ENCODE measurements around the gene TRPM4.
"Not testable (repeated sequence)": the region's sequence is repeated elsewhere in the genome, so short reads cannot be mapped to it uniquely, and the experiment has no call there.

Gene TRPM4

DNA sequence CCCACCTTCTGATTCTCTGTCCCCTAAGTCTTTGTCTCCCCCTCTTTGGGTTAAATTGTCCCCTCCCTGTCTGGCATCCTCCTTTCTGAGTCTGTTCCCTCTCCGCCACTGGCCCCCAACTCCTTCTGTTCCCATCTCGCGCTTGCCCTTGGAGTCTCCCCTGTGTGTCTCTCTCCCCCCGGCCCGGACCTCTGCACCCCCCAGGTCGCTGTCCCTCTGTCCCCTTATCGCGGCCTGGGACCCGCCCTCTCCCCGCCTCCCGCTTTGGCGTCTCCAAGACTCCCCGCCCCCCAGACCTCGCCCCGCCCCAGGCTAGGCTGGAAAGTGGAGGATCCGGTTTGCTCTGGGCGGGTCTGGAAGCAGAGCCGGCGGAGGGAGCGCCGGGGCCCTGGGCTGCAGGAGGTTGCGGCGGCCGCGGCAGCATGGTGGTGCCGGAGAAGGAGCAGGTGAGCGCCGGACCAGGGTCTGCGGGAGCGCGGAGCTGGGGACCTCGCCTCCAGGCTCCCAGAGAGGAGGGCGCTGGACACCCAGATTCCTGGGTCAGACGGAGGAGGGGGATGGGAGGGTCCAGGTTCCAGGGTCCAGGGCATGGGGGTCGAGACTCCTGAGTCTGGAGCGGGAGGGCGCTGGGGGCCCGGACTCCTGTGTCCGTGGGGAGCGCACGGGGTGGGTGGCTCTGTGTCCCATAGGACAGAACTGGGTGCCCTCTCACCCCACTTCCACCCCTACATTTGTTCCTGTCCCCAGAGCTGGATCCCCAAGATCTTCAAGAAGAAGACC, at the start of gene TRPM4:
Gene TRPM4, plus strand, starts transcription at position 348 of the 780 bp plus-strand sequence. Its CDS starts 75 bp downstream, at position 423.
- no peak for DNase-seq (ENCODE audit: low read depth)

DNA sequence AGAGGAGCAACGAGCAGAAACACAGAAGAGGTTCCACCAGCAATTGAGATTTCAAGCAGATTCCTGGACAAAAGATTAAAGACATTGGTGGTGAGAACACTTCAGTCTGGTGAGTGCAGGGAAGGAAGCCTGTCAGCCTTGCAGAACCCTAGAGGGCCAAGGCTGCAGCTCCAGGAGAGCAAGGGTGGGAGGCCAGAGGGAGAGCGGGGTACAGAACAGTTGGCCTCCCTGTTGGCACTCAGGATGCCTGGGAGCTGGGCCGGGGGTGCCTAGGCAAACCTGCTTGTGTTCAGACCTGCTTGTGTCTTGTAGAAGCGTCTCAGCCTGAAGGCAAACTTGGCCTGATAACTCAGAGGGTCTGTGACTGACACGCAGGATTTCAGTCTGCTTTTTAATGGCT, 48.5 kb upstream of the TRPM4 start:
- no peak for DNase-seq (ENCODE audit: low read depth)

DNA sequence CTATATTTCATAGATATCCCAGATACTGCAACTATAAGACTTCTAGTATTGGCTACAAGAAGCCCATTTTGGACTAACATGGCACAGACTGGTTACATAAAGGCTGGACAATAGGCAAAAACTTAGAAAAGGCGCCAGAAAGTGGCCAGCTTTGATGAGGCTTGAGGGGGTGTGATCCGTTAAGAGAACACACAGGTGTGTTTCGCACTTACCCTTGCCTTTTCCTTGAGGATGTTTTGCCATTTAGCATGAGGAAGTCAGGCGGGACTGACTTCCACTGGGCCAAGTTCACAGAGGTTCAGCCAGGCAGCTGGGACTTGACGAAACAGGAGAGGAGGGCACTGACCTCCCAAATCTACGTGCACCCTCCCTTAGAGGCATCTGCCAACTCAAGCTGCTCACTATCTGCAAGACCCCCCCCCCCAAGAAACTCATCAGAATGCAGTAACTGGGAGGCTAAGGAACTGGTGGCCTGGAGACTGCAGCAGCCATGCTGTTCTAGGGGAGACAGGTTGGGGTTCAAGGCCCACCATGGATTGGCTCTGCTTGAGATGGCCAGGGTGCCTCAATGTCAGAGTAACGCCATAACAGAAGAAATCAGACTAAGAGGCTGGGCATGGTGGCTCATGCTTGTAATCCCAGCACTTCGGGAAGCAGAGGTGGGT, 47.9 kb upstream of the TRPM4 start:
- no peak for DNase-seq (ENCODE audit: low read depth)

DNA sequence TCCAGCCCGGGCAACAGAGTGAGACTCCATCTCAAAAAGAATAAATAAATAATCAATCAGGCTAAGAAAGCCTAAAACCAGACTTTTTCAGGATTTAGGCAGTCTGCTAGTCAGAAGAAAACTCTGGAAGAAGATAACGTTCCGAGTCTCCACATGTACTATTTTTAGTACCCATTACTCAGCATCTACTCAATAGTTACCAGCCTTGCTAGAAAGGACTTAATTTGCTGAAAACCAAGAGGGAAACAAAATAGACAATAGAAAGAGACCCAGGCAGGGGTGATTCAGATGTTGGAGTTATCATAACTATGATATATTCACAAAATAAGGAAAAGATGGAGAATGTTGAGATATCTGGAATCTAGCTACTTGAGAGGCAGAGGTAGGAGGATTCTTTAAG, 47.0 kb upstream of the TRPM4 start:
- DNase-seq (ENCODE audit: low read depth): no peak

DNA sequence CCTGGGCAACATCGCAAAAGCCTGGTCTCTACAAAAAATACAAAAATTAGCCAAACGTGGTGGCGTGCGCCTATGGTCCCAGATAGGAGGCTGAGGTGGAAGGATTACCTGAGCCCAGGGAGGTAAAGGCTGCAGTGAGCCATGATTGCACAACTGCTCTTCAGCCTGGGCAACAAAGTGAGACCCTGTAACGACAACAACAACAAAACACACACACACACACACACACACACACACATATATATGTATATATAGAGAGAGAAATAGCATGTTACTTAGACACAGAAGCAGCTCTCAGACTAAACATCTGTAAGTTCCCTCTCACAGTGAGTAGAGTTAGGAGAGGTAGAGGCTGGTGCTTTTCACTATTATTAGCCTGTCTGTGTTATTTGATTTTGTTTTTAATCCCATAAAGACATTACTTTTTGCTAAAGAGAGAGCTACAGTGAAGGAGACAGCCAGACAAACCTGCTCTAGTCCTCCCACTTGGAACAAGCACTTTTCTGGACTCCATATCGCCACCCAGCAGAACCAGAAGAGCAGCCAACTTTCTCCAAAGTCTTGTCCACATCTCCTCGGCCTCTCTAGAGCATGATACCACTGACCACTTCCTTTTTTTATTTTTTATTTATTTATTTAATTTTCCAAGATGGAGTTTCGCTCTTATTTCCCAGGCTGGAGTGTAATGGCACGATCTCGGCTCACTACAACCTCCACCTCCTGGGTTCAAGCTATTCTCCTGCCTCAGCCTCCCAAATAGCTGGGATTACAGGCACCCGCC, 46.2 kb upstream of the TRPM4 start:
- no peak for DNase-seq (ENCODE audit: low read depth)

DNA sequence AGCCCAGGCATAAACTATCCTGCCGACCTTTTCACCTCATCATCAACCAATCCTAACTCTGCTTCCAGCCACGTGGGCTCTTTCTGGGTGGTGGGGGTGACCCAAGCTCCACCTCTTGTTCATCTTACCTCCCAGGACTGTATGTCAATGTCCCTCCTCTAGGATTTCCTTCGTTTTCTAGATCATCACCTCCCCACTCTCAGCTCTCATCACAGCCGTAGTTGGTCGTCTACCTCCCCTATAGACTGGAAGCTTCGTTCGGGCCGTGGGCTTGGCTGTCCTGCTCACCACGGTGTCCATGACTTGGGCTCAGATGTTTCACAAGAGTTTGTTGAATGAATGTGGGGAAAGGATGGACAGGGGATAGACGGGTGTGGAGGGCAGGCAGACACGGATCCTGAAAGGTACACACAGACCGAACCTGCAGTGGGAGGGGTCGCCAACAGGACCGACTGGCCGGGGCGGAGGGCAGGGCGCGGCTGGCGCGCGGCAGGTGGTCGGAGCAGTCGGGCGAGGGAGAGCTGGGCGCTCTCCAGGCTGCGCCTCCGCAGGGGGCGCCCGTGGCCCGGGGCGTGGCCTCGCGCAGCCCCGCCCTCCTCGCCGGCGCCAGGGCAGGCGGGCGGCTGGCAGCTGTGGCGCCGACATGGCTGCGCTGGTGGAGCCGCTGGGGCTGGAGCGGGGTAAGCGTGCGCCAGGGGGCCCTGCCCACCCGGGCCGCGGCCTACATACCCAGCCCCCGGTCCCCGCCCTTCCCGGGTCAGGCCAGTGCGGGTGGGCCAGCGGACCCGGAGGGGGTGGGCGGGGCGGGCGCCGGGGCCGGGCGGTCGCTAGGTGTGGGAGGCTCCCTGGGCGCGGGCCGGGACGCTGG, 43.6 kb upstream of the TRPM4 start, which contains the start of gene LIN7B:
Gene LIN7B, plus strand, starts transcription at position 609 of the 868 bp plus-strand sequence. Its CDS starts 35 bp downstream, at position 644.
- DNase-seq (ENCODE audit: low read depth): no peak

DNA sequence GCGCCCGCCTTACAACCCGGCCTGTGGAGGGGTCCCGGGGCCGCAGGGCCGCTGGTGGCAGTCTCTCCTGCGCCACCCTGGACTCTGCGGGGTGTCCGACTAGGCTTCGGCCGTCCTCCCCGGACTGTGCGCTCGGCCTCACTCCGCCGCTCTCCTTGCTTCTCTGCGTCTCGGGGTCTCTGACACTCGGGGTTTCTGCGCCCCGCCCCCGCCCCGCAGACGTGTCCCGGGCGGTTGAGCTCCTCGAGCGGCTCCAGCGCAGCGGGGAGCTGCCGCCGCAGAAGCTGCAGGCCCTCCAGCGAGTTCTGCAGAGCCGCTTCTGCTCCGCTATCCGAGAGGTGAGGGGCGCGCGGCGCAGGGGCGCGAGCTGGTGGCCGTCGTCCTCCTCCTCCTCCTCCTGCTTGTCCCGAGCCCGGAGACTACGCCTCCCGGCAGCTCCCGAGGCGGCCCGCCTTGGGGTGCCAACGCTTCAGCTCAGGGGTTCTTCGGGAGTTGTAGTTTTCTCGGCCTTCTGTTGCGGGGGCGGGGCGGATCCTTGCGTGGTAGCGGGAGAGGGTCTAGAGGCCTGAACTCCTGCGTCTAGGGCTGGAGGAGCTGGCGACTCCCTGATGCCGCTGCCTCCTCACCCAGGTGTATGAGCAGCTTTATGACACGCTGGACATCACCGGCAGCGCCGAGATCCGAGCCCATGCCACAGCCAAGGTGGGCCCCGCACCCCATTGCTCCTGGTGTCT, 42.8 kb upstream of the TRPM4 start:
- DNase-seq (ENCODE audit: low read depth): no peak

DNA sequence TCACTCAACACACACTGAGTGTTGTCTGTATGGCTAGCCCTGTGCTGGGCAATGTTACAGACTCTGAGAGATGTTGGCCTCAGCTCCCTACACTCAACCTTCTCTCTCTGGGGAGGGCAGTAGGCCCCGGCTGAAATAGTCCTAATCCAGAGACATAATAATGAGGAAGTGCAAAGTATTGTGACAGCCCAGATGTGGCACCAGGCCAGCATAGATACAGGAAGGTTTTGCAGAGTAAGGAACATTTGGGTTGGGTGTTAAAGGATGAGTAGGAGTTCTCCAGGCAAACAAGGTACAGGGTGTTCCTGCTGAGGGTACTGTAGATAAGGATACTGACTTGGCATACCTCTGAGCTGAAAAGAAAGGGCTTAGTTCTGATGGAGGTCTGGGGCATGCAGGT, 41.0 kb upstream of the TRPM4 start:
- no peak for DNase-seq (ENCODE audit: low read depth)

DNA sequence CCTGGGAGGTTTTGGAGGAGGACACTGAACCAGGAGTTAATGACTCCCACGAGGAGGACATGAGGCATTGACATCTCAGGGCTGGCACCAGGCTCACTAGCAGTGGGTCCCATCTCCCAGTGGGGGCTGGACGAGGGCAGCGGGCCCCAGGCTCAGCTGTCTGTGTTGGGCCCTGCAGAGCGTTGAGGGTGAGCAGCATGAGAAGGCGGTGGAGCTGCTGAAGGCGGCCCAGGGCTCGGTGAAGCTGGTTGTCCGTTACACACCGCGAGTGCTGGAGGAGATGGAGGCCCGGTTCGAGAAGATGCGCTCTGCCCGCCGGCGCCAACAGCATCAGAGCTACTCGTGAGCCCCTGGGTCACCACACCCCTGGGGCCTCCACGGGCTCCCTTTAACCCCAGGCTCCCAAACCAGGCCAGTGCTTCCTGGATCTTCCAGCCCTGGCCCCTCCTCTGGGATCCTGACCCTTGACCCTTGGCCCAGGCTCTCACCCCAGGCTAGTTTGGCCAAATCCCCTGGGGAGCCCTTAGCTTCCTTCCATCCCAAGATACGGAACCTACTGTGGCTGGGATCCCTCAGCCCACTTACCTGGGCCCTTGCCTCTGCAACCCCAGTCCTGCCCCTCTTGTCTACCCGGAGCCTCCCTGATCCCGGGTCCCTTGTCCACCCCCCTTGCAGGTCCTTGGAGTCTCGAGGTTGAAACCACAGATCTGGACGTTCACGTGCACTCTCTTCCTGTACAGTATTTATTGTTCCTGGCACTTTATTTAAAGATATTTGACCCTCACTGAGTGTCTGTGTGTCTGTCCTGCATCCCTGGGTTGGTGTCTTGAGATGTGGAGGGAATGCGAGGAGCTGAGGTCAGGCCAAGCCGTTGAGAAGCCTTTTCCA, 39.7 kb upstream of the TRPM4 start:
- DNase-seq (ENCODE audit: low read depth): no peak

DNA sequence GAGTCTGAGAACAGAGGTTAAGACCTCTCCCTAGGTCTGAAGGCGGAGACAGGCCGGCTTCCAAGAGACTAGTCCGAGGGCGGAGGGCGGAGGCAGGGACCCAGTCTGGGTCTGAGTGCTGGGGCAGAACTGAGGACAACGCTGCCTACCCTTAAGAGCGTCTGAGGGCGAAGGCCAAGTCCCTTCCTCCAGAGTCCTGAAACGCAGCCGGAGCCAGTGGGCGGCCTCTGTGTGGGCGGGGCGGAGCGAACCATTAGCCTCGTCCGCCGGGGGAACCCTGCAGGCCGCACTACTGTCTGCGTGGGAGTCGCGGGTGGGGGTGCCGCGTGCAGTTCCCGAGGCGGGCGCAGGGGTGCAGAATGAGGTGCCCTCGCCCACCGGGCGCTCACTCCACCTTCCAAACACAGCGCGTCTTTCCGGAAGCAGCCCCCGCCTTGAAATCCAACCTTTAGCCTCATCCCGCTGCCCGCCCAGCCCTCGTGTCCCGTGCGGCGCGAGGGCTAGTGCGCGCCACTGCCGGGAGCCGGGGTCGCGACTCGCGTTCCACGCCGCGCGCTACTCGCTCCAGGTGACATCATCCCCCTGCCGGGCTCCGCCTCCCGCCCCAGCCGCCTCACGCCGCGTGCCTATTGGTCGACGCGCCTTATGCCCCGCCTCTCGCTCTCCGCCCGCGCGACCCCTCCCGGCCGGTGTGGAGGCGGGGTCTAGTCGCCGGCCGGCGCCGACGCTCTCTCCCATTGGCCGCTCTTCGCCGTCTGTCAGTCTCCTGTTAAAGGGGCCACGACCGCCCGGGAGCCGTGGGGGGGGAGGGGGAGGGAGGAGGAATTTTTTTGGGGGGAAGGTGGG, 38.8 kb upstream of the TRPM4 start, which contains the start of gene C19orf73:
Gene C19orf73, minus strand, starts transcription at position 579 of the 846 bp plus-strand sequence. Its CDS starts 121 bp downstream, at position 458.
- peak; percentile 67 for DNase-seq (ENCODE audit: low read depth)

DNA sequence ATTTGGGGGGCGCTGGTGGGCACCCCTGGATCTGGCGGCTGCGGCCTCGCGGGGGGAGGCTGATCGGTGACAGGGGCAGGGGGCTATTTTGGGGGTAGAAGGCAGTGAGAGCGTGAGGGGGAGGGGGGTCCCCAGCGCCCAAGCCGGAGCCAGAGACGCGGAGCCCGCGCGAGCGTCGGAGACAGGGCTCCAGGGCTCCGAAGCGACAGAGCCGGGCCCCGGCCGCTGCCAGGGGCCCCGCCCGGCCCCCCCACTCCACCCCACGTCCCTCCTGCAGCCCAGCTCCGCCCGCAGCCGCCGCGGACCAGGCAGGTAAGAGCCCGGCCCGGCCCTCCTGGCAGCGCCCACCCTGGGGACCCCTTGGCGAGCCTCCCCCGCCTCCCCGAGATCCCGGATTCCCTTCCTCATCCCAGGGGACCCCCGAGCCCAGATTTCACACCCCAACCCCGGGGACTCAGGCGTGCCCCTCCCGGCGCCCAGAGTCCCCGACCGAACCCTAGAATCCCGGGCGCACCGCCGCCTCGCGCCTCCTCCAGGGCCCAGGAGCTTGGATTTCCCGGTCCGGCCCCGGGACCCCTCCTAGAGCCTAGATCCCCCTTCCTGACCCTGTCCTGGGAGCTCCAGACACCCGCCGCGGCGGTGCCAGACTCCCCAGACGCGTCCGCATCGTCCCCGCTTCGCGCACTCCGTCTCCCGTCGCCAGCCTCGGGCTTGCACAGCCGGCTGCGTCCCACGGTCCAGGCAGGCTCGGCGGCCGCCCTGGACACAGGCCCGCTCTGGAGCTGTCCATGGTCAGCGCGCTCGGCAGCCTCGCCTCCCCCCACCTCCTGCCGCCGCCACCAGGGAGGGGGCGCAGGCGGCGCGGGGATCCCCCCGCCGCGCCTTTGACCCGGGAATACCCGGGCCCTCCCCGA, 37.9 kb upstream of the TRPM4 start, which contains the start of gene PPFIA3:
Gene PPFIA3, plus strand, starts transcription at position 134 of the 914 bp plus-strand sequence. CDS start 8,330 bp downstream, outside the sequence.
- DNase-seq (ENCODE audit: low read depth): no peak

DNA sequence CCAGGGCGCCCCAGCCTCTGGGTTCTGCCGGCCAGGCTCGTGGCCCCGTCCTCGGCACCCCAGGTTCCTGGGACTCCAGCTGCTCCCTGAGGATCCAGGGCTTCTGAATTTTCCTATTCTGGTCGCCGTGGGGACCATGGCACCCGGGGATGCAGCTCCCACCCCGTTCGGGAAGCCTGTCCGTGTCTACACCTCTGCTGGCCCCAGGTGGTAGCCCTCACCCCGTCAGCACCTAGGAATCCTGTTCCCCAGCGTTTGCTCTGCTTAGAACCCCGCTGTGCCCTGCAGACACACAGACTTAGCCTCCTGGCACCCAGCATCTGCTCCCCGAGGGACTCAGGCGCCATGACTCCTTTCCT, 37.3 kb upstream of the TRPM4 start:
- no peak for DNase-seq (ENCODE audit: low read depth)

DNA sequence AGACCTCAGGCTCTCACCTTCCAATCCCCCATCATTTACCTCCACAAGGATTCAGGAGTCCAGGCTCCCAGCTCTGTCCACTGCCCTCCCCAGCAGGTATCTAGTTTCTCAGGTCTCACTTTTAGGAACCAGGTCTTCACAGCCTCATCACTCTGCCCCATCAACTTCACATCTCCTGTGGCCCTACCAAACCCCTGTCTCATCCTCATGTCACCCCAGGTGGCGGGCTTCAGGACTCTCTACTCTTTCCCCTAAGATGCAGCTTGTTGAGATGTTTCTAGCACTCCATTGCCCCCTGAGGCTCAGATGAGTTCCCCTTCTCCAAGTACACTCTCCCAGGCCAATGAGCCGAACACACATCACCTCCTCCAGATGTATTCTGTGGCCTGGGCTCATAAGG, 36.7 kb upstream of the TRPM4 start:
- no peak for DNase-seq (ENCODE audit: low read depth)

DNA sequence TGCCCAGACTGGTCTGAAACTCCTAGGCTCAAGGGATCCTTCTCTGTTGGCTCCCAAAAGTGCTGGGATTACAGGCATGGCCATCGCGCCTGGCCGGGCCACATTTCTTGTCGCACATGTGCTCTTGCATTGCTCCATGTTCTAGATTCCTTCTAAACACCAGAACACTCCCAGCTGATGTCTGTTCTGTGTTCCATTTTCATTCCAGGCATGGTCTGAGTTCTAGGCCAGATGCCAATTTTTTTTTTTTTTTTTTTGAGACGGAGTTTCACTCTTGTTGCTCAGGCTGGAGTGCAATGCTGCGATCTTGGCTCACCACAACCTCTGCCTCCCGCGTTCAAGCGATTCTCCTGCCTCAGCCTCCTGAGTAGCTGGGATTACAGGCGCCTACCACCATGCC, 35.8 kb upstream of the TRPM4 start:
- not testable (repeated sequence) for DNase-seq (ENCODE audit: low read depth)

DNA sequence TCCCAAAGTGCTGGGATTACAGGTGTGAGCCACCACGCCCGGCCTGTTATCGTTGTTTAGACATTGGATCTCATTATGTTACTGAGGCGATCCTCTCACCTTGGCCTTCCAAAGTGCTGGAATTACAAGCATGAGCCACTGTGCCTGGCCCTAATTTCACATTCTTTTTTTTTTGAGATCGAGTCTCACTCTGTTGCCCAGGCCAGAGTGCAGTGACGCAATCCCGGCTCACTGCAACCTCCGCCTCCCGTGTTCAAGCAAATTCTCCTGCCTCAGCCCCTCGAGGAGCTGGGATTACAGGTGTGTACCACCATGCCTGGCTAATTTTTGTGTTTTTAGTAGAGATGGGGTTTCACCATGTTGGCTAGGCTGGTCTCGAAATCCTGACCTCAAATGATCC, 34.3 kb upstream of the TRPM4 start:
- DNase-seq (ENCODE audit: low read depth): not testable (repeated sequence)

DNA sequence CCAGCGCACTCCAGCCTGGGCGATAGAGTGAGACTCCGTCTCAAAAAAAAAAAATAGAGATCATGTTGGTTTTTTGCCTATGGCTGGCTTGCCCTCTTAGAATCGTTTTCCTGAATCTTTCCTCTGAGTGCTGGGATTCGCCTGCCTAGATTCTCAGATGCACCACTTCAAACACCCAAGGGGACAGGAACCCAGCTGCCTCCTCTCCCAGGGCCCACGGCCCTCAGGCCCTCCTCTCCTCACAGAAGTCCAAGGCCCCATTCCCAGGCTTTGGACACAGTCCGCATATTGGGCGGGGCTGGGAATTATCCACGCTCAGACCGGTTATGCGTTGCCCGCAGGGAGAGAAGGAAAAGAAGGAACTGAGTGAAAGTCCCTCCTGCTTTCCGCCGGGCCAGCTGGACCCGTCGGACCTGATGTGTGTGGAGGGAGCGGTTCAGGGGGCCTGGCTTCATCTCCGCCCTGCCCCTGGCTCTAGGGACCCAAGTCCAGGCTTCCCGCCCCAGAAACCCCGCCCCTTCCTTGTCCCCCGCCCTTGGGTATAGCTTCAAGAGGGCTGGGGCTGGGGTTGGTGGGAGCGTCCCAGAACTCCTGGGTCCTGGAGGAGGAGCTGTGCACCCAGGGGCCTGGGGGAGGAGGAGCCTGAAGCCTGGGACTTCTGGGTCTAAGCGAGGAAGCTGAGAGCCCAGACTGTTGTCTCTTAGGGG, 32.4 kb upstream of the TRPM4 start:
- DNase-seq (ENCODE audit: low read depth): no peak

DNA sequence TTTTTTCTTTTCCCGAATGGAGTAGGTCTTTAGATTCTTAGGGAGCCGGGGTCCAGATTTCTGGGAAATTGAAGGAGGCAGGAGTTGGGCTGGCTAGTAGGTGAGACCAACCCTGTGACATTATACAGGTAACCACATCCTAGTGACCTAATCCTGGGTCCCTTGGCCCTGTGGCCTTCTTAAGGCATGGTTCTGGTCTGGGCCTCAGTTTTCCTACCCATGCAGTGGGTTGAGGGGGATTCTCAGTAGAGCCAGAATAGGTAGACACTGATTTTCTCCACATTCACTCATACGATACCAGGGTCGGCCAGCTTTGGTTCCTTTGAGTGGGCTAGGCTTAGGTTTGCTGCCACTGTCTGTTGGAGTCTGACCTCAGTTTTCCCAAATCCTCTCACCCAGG, 31.0 kb upstream of the TRPM4 start:
- no peak for DNase-seq (ENCODE audit: low read depth)
